Ovary (tissue), 9 donors: ENCODE measurements around the gene LSMEM2. TPM values are rescaled to one million over a fixed set of nuclear protein-coding genes. Genes with fewer than 3 reads are reported as not detected.

ENCODE experiments used
- DNase-seq, 5 donors: peaks; one replicate each; pipeline ENCODE4 v3.0.0-alpha.2; 2019 to 2020
- H3K27ac ChIP-seq, 2 donors: fragments of 200-600 bp; one replicate each; pipeline versions ENCODE4 v1.5.1 to v1.8.0; 2019 to 2022
- H3K27me3 ChIP-seq: fragments of 200-600 bp; one replicate; pipeline ENCODE4 v1.8.0; 2022
- H3K36me3 ChIP-seq: fragments of 200-600 bp; sonication (generic); one replicate; pipeline ENCODE4 v1.5.1; 2019
- H3K4me1 ChIP-seq: one replicate; pipeline ENCODE4 v1.8.1; 2013; ENCODE audit warnings: mild to moderate bottlenecking, moderate library complexity; ENCODE audit not compliant: insufficient read depth
- H3K4me3 ChIP-seq: fragments of 200-600 bp; sonication (generic); one replicate; pipeline ENCODE4 v1.5.1; 2017
- H3K9me3 ChIP-seq, 2 donors: fragments of 200-600 bp in 1 of 2; sonication (generic) in 1 of 2; one replicate each; pipeline versions ENCODE4 v1.5.1 to v1.8.1; 2013 to 2019; ENCODE audit warnings: mild to moderate bottlenecking in 1 of 2, moderate library complexity in 1 of 2
- EP300 ChIP-seq: sonication (generic); formaldehyde crosslinking; IDR thresholded peaks from one replicate; pipeline ENCODE4 v1.6.1; 2017; ENCODE audit warnings: antibody characterized with exemption
- POLR2A ChIP-seq: fragments of 450-650 bp; IDR thresholded peaks from one replicate; pipeline ENCODE4 v1.6.1; 2017; ENCODE audit warnings: antibody characterized with exemption, mild to moderate bottlenecking, moderate library complexity
- WGBS, 3 donors: extraction: QIAGEN DNeasy Blood & Tissue Kit in 1 of 3; methylation state at CpG; one replicate each; pipeline versions ENCODE4 v1.1.5 to v1.1.7; 2013 to 2017; 5-methylcytosine and 5-hydroxymethylcytosine counted together
- intact Hi-C, 4 donors: fragments of 100-400 bp; cut with DNase I; formaldehyde crosslinking; loops; one replicate each; pipeline versions ENCODE4 v1.11.0 to v1.15.1; 2022 to 2023
- polyA plus RNA-seq, 2 donors: library from polyadenylated mRNA; stranded (reverse); fragments of 200-250 nt in 1 of 2; fragments of 350-450 nt in 1 of 2; fragmentation: Illumina TruSeq in 1 of 2; extraction: RNeasy Lipid Tissue Mini Kit (QIAGEN cat#74804) in 1 of 2; gene quantifications; one replicate each; pipeline ENCODE4 v1.2.3, GENCODE V29; 2013 to 2014
- total RNA-seq, 7 donors: library from RNA; depleted of rRNA in 2 of 7; stranded (reverse); fragments of >200 nt in 2 of 7; fragmentation: NEBNext Ultra II Directional in 3 of 7; extraction: Animal tissue kit (Norgen Biotek cat#: 25700) in 3 of 7; gene quantifications; one replicate each; pipeline versions ENCODE4 v1.1.0 to v1.2.4, GENCODE V29; 2016 to 2023
- TF ChIP-seq, protein P1 (sequence below), 3 donors: fragments of 450-650 bp in 2 of 3; fragments of 200-600 bp in 1 of 3; IDR thresholded peaks; one replicate each; pipeline versions ENCODE4 v1.5.1 to v1.8.0; 2016 to 2022; ENCODE audit warnings: antibody characterized with exemption in 3 of 3, mild to moderate bottlenecking in 1 of 3
- donor health status: DM: no; HTN: no; CAD: no; lungs with moderate emphysema.
- donor health status: DM: no; HTN: no; CAD: no.
- donor health status: Bipolar disorder and iron deficiency.
- donor health status: DM: yes; HTN: yes; CAD: no.
- donor health status: DM: no; HTN: no; CAD: no.
- donor health status: DM: yes; HTN: yes; CAD: no.

Gene LSMEM2
- total and polyA plus RNA-seq, 9 donors = 0.42 to 1.4 (median 0.76) TPM; not detected in 2

DNA sequence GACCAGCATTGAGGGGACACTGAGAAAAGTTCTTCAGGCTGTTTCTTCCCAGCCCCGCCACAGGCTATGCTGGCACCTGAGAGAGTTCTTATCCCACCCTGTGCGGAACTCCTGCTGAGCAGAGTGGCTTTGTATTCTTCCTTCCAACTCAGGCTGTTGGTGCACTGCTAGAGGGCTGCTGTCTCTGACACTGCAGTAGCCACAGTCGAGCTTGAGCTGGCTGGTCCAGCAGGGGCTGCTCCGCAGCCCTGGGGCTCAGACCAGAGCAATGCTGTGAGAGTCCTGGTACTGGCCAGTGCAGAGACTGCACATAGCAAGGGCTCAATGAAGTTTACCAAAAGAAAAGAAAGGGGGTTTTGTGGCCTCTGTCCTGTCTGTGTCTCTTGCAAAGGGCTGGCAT, 39.2 kb upstream of the LSMEM2 start:
- Histone ChIP-seq H3K4me3 (no peak overlapping the region), H3K9me3 (no peaks in the 10 kb centered on the region), H3K36me3 (no peaks in the 10 kb centered on the region), H3K27ac (no peak overlapping the region), H3K27me3 (no peaks in the 10 kb centered on the region), H3K4me1 (peaks cover 14% of the 10 kb centered on the region)
- no peak for DNase-seq
- intact Hi-C loops = no loop called here
- TF ChIP-seq, protein P1, sequence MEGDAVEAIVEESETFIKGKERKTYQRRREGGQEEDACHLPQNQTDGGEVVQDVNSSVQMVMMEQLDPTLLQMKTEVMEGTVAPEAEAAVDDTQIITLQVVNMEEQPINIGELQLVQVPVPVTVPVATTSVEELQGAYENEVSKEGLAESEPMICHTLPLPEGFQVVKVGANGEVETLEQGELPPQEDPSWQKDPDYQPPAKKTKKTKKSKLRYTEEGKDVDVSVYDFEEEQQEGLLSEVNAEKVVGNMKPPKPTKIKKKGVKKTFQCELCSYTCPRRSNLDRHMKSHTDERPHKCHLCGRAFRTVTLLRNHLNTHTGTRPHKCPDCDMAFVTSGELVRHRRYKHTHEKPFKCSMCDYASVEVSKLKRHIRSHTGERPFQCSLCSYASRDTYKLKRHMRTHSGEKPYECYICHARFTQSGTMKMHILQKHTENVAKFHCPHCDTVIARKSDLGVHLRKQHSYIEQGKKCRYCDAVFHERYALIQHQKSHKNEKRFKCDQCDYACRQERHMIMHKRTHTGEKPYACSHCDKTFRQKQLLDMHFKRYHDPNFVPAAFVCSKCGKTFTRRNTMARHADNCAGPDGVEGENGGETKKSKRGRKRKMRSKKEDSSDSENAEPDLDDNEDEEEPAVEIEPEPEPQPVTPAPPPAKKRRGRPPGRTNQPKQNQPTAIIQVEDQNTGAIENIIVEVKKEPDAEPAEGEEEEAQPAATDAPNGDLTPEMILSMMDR (IDR thresholded peaks at IDR 0.05) = no peak
- TF ChIP-seq EP300 (no peak), POLR2A (no peak)
- 72 to 78% (median 73%) methylated on average over 4 of the region's 4 CpGs for WGBS, 3 donors

DNA sequence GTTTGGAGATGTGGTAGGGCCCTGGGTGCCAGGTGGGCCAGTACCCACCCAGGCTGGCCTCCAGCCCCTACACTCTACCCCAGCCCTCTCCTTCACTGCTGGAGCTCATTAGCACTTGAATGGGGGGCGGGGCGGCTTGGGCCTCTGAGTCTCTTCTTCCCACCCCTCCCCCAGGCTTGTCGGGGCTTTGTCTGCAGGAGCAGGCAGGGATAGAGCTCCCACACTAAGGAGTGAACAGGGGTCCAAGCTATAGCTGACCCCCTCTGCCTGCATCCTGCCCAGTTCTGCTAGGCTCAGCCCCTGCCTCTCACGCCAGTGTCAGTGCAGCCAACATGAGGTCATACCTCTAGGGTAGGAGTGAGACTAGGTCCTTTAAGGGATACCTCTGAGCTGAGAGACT, 37.7 kb upstream of the LSMEM2 start:
- H3K4me1 ChIP-seq = peaks cover 23% of the 10 kb centered on the region
- DNase-seq = no peak
- no peaks in the 10 kb centered on the region for H3K9me3 ChIP-seq
- no peaks in the 10 kb centered on the region for H3K36me3 ChIP-seq
- peak overlapping the region in 1 of 2 donors; percentile 18 for H3K27ac ChIP-seq
- H3K27me3 ChIP-seq = no peaks in the 10 kb centered on the region
- intact Hi-C loops = no loop called here
- no peak overlapping the region for H3K4me3 ChIP-seq
- TF ChIP-seq EP300 (no peak), POLR2A (no peak)
- TF ChIP-seq, protein P1 (IDR thresholded peaks at IDR 0.05) = no peak
- WGBS, 3 donors = 70 to 79% (median 72%) methylated on average over 4 of the region's 4 CpGs

DNA sequence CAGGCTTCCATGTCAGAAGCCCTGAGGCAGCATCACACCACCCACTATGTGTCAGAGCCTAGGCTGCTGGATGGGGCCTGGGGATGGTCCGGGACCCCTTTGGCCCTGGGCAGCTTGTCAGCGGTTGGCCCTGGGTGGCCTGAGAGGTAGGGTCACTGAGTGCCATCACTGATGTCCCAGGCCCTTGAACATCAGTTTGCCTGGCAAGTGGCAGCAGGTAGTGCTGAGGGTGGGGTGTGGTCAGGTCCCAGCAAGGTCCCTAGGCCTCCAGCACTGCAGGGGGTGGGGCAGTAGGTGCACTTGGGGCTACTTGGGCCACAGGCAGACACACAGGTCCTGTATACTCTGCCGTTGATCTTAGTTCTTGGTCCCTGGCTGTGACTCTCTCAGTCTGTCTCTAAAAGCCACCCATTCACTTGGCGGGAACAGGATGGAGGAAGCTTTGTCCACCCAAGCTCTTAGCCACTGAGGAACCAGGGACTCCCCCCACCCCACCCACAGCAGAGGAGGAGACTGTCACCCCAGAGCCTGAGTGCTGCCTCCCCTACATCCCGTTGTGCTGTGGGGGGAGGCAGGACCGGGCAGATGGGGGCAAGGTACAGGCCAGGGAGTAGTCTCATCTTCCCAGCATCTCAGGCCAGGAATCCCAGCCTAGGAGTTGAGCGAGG, 37.0 kb upstream of the LSMEM2 start:
- TF ChIP-seq EP300 (no peak), POLR2A (no peak)
- TF ChIP-seq, protein P1 (IDR thresholded peaks at IDR 0.05) = no peak
- Histone ChIP-seq H3K4me1 (peaks cover 26% of the 10 kb centered on the region), H3K9me3 (no peaks in the 10 kb centered on the region), H3K27me3 (no peaks in the 10 kb centered on the region), H3K4me3 (no peak overlapping the region), H3K27ac (peak overlapping the region; percentile 18 to 52), H3K36me3 (no peaks in the 10 kb centered on the region)
- intact Hi-C loops = no loop called here
- 57 to 75% (median 67%) methylated on average over 7 of the region's 7 CpGs for WGBS, 3 donors
- DNase-seq = no peak

DNA sequence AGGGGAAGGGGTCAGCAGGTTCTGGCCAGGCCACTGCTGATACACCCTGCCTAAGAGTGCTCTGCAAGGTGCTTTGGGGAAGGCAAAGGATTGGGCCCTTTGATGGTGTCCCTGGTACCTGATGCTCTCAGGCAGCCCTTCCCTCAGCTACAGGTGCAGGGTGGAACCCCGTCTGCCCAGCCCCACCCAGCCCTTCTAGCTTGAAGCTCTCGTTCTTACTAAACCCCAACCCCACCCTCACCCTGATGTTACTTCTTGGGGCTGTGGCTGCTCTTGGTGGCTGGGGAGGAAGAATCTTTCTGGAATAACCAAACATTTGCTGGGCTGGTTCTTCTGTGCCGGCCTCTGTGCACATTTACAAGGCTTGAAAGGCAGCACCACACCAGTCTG, 36.5 kb upstream of the LSMEM2 start:
- TF ChIP-seq, protein P1 (IDR thresholded peaks at IDR 0.05) = no peak
- TF ChIP-seq EP300 (no peak), POLR2A (no peak)
- no peaks in the 10 kb centered on the region for H3K9me3 ChIP-seq
- peaks cover 24% of the 10 kb centered on the region for H3K4me1 ChIP-seq
- H3K4me3 ChIP-seq = no peak overlapping the region
- no peak for DNase-seq
- no peaks in the 10 kb centered on the region for H3K27me3 ChIP-seq
- 65 to 71% (median 69%) methylated on average over 3 of the region's 3 CpGs for WGBS, 3 donors
- H3K27ac ChIP-seq = peak overlapping the region in 1 of 2 donors; percentile 52
- intact Hi-C loops = no loop called here
- no peaks in the 10 kb centered on the region for H3K36me3 ChIP-seq
